CD4-positive, alpha-beta T cell treated with Interferon alpha-2 for 1 hour (primary cell): Measurements from ENCODE around the gene GALNT9.
"Not testable (repeated sequence)": the region's sequence is repeated elsewhere in the genome, so short reads cannot be mapped to it uniquely, and the experiment has no call there.

Experiments
- DNase-seq, 2 donors: peaks; one replicate each; pipeline ENCODE4 v3.0.0-alpha.2; 2020 to 2022

GALNT9 gene

GRCh38 chr12:132358241-132359225, 29.1 kb upstream of the GALNT9 start:
- DNase-seq: not testable (repeated sequence)

- no peak for DNase-seq
Observed at GRCh38 chr12:132357623-132358186, 28.3 kb upstream of the GALNT9 start.

GRCh38 chr12:132356691-132357622, 27.6 kb upstream of the GALNT9 start:
- DNase-seq: no peak

GRCh38 chr12:132355742-132356681, 26.6 kb upstream of the GALNT9 start:
- DNase-seq: no peak

GRCh38 chr12:132354982-132355680, 25.7 kb upstream of the GALNT9 start:
- DNase-seq: no peak

GRCh38 chr12:132354211-132354981, 25.0 kb upstream of the GALNT9 start:
- DNase-seq: no peak

GRCh38 chr12:132353811-132354210, 24.4 kb upstream of the GALNT9 start:
- DNase-seq: no peak

- DNase-seq: no peak
Observed at GRCh38 chr12:132352896-132353800, 23.8 kb upstream of the GALNT9 start.

GRCh38 chr12:132351751-132352495, 22.5 kb upstream of the GALNT9 start:
- DNase-seq: no peak

GRCh38 chr12:132349501-132350131, 20.2 kb upstream of the GALNT9 start:
- DNase-seq: no peak

- DNase-seq: no peak
Observed at GRCh38 chr12:132348176-132348575, 18.8 kb upstream of the GALNT9 start.

GRCh38 chr12:132347176-132347855, 17.9 kb upstream of the GALNT9 start:
- no peak for DNase-seq

- DNase-seq: no peak
Observed at GRCh38 chr12:132346471-132347175, 17.2 kb upstream of the GALNT9 start.

GRCh38 chr12:132345561-132346200, 16.3 kb upstream of the GALNT9 start:
- no peak for DNase-seq

- DNase-seq: no peak
Observed at GRCh38 chr12:132345126-132345525, 15.7 kb upstream of the GALNT9 start.

- no peak for DNase-seq
Observed at GRCh38 chr12:132344601-132345000, 15.2 kb upstream of the GALNT9 start.
